Measurements from ENCODE around the gene RAB20.

- no peak for TF ChIP-seq CTCF (conservative IDR thresholded peaks at IDR 0.05)
- TF ChIP-seq ZFX (IDR thresholded peaks at IDR 0.05), result no peak
Observed at GRCh38 chr13:110512198-110512740, 49.3 kb downstream of the RAB20 start.

Data from C4-2B (cell line).